ENCODE results near the gene UBE2J2.

Gene UBE2J2

DNA sequence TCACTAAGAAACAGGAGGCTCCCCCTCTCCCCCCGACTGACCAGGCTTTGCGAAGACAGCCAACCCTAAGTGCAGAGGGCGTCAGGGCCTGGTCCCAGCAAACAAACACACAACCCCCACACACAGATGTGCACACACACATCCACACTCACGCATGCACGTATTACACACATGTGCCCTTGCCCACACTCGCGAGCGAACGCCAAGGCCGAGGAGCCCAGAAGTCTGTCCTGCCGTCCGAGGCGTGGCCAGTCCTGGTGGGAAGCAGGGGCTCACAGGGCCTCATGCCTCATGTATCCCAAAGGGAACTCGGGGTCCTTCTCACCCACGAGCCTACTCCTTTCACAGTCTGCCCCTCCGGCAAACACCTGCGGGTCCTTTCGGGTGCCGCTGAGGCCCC is 43.9 kb downstream of the UBE2J2 start:
- DNase-seq (ENCODE audit: low read depth in 1 of 2, low spot score in 1 of 2): no peak

DNA sequence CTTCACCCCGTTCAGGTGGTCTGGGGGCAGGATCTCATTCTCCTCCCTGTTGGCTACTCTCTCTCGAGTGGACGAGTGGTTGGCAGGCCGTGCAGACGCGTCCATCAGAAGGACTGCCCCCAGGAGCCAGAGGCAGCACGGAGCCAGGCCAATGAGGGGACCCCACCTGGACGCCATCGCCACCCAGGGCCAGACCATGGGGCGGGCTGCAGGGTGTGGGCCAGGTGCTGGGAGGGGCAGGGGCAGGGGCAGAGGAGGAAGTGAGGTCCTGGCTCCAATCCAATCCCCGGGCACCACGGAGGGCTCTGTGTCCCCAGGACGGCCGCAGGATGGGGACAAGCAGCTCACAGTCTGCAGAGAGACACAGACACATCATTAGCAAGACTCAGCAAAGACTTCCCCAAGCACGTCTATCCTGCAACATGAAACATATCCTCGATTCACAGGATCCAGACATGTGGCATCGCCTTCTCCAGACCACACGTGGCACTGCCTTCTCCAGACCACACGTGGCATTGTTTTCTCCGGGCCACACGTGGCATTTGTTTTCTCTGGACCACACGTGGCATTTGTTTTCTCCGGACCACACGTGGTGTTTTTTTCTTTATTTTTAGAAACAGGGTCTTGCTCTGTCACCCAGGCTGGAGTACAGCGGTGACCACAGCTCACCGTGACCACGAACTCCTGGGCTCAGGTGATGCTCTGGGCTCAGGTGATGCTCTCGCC is 44.9 kb downstream of the UBE2J2 start:
- DNase-seq (ENCODE audit: low read depth in 1 of 2, low spot score in 1 of 2): no peak

DNA sequence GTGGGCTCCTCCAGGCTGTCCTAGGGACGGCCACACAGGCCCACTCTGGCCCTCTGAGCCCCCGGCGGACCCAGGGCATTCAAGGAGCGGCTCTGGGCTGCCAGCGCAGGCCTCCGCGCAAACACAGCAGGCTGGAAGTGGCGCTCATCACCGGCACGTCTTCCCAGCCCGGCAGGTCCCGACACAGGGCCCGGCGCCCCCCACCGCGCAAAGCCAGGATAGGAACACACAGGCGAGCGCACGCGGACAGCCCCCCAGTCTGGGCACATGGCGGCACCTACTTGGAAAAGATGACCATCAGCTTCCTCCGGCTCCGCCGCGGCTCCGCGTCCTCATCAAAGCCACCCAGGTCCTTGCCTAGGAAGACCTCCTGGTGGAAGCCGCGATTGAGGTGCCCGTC is 45.5 kb downstream of the UBE2J2 start:
- DNase-seq (ENCODE audit: low read depth in 1 of 2, low spot score in 1 of 2): no peak

DNA sequence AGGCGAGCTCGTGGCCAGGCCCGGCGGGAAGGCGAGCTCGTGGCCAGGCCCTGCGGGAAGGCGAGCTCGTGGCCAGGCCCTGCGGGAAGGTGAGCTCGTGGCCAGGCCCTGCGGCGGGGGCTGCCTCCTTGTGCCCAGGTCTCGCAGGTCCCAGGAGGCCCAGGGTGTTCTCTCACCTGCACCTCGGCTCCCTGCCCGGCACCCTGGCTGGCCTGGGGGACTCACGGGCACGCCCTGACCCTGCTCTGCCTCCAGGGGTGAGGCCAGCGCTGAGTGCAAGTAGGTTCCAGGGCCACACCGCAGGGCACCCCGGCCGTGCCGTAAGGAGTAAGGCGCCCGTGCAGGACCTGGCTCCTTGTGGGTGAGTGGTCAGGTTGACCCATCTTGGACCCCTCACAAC is 46.3 kb downstream of the UBE2J2 start:
- no peak for DNase-seq (ENCODE audit: low read depth in 1 of 2, low spot score in 1 of 2)

DNA sequence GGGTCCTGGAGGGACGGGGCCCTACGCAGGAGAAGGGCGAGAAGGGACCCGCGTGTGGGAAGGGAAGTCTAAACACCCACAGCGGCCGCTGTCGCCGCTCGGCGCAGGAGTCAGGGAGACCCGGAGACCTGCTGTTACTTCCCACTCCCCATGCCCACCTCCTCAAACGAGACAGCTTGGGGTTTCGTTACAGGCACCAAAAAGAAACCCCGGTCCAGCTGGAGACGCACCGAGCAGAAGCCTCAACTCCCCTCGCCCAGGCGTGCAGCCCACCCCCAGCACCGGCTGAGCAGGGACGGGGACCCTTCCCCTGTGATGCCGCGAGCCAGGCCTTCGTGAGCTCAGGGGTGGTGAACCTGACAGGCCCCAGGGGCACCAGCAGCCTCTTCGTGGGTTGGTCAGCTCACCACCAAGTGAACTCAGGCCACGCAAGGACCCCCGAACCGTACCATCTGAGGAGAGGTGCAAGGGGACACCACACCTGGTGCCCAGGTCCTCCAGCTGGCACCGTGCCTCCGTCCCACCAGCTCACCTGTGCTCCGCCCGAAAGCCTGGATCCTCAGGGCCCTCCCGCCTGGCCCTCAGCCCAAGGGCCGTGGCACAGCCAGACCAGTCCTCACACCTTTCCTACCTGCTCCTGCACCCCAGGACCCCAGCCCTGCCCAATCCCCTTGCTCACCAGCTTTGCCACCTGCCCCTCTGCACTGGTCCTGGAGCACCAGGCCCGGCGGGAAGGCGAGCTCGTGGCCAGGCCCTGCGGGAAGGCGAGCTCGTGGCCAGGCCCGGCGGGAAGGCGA is 46.9 kb downstream of the UBE2J2 start:
- no peak for DNase-seq (ENCODE audit: low read depth in 1 of 2, low spot score in 1 of 2)

DNA sequence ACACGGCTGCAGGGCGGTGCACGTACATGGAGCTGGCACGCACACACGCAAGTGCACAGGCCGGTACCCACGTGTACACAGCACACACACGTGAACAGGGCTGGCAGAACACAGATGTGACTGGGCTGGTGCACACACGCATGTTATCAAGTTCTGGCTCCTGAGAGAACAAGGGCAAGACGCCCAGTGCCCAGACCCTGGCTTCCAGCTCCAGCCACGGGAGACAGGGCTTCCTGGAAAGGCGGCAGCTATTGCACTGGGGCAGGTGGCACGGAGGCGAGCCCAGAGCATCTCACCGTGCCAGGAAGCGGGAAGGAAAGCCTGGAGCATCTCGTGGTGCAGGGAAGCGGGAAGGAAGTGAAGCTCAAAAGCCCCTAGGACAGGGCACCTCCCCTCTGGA is 47.7 kb downstream of the UBE2J2 start:
- DNase-seq (ENCODE audit: low read depth in 1 of 2, low spot score in 1 of 2): no peak

DNA sequence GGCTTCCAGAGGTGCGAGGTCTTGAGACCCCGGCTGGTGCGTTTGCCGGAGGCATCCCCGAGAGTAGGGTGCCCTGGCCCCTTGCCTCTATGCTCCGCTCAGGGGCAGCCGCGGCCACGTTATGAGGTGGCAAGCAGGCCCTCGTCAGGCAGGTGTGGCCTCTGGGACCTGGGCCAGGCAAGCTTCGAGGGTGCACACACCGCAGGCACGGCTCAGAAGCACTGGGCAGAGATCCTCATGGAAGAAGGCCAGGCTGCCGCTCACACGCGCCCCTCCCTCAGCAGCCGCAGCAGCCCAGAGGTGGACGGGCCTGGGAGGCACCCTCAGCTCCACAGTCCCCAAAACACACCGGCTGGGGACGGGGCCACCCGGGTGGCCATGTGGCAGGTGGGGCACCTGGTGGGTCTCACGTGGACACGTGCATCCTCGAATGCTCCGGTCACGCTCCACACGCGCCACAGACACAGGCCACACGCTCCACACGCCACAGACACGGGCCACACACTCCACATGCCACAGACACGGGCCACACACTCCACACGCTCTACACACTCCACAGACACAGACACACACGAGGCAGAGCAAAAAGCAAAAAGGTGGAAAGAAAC is 48.3 kb downstream of the UBE2J2 start:
- DNase-seq (ENCODE audit: low read depth in 1 of 2, low spot score in 1 of 2): no peak

DNA sequence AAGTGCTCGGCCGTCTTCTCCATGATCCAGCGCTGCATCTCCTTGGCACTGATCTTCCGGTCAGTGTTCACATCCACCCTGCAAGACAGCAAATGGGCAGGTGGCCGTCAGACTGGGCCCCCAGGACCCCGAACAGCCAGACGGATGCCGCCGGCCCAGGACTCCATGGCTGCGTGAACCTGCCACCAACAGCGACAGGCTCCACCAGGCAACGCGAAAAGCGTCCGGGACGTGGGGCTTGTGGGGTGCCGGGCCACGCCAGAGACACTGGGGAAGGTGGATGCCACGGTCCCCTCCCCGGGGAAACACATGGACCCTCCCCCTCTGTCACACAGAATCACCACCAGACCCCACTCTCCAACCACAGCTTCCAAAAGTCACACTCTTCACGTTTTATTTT is 49.8 kb downstream of the UBE2J2 start:
- no peak for DNase-seq (ENCODE audit: low read depth in 1 of 2, low spot score in 1 of 2)

DNA sequence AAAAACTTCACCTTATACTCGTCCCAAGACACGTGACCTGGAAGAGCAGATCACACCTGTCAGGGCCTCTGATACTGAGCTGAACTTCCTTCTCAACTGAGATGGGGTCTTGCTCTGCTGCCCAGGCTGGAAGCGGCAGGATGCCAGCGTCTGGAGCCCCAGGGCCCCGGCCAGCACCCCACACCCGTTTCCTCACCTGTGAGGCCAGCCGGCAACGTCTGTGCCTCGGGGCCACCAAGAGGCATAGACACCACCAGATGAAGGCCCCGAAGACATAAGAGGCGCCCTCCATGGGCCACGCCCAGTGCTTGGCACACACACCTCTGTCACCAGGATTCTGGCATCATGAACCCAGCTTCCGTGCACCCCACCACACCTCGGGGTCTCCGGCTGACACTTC is 50.3 kb downstream of the UBE2J2 start:
- no peak for DNase-seq (ENCODE audit: low read depth in 1 of 2, low spot score in 1 of 2)

DNA sequence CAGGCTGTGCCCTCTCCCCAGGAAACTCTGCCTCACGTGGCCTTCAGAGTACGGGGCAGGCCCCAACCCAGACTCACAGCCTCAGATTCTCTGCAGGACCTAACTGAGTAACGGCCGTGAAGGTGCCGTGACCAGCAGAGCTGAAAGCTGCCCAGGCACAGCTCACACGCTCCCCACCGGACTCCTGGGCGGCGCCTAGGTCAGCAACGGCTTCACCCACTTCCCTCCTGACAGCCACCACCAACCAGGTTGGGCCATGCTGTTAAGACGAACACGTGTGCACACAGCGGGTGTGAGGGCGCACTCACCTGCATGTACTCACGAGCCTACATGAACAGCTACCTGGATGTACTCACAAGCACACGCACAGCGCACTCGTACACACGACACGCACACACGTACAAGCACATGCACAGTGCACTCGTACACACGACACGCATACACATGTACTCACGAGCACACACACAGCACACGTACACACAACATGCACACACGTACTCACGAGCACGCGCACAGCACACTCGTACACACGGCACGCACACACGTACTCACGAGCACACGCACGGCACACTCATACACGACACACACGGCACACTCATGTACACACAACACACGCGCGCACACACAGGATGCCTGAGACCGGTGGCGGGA is 51.0 kb downstream of the UBE2J2 start:
- DNase-seq (ENCODE audit: low read depth in 1 of 2, low spot score in 1 of 2): no peak

DNA sequence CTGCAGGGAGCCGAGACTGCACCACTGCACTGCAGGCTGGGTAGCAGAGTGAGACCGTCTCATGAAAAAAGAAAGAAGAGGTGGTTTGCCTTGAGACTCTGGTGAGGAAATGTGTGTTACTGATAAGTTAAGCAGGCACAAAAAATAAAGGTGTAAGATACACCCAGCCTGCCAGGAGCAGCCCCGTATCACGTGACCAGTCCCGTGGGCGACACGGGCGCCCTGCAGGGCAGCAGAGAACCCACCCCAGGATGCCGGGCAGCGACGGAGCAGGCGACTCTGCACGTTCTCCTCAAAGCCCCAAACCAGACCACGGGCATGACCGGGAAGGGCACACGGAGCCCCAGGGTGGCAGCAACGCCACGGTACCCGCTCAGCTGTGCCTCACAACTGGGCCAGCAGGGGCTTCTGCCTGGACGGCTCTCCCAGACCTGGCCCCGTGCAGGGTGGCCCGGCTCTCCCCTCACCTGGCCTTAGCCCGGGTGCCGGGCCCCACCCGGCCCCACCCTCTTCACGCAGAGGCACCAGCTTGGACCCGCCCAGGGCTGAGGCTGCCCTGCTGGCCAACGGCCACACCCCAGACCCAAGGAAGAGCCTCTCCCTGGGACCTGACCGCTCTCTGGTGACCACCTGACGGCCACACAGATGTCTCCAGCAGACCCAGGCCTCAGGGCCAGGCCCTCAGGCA is 51.6 kb downstream of the UBE2J2 start:
- DNase-seq (ENCODE audit: low read depth in 1 of 2, low spot score in 1 of 2): no peak

DNA sequence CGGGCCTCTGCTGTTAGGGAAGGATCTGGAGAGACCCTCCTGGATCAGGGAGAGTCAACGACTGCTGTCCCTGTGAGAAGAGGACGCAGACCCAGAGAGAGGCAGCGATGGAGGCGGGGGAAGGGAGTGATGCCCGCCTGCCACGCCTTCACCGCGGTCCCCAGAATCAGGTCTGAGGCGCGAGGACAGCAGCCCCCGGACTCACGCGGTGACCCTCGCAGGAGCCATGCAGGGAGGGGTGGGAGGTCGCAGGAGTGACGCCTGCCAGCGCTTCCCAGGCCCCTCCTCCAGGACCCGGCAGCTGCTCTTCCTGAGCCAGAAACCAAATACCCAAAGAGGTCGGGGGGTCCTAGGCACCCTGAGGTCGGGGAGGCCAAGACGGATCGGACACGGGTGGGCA is 53.5 kb downstream of the UBE2J2 start:
- DNase-seq (ENCODE audit: low read depth in 1 of 2, low spot score in 1 of 2): no peak

DNA sequence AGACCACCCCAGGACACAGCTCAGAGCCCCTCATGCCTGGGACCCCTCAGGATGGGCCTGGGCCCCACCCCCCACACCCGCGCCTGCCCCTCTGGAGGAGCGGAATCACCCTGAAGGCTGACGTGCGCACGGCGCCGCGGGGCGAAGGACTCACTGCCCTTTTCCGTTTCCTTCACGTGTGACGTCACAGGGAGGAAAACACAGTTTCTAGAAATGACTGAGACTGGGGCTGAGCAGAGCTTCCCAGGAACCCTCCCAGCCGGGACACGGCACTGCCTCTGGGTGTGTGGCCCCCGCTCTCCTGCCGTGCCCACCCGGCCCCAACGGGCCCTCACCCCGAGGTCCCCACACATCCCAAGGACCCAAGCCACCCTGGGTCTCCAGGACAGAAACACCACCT is 54.3 kb downstream of the UBE2J2 start:
- peak in 1 of 2 donors; percentile 52 for DNase-seq (ENCODE audit: low read depth in 1 of 2, low spot score in 1 of 2)

DNA sequence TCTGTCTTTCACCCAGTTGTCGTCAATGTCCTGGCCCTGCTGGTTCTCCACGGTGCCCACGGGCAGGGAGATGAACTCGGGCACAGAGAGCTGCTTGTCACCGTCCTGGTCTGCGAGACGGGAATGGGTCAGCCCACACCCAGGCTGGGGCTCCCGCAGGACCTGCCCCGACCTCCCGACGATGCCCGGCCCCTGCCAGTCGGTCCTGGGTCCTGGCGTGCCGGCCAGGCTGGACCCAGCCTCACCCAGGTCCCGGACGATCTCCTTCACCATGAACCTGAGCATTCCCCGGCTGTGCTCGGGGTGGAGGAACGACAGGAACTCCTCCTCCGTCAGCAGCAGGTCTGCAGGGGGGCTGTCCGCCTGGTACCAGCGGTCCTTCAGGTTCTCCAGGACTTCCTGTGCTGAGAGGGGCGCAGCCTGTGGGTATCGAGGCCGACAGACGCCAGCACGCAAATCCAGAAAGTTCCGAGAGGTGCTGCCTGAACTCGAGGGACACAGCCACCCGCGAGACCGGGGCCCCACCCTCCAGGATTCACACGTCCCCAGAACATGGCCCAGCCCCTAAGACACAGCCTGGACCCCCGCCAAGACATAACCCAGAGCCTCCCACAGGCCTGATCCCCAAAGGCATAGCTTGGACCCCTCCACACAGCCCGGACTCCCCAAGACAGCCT is 55.0 kb downstream of the UBE2J2 start:
- DNase-seq (ENCODE audit: low read depth in 1 of 2, low spot score in 1 of 2): no peak

DNA sequence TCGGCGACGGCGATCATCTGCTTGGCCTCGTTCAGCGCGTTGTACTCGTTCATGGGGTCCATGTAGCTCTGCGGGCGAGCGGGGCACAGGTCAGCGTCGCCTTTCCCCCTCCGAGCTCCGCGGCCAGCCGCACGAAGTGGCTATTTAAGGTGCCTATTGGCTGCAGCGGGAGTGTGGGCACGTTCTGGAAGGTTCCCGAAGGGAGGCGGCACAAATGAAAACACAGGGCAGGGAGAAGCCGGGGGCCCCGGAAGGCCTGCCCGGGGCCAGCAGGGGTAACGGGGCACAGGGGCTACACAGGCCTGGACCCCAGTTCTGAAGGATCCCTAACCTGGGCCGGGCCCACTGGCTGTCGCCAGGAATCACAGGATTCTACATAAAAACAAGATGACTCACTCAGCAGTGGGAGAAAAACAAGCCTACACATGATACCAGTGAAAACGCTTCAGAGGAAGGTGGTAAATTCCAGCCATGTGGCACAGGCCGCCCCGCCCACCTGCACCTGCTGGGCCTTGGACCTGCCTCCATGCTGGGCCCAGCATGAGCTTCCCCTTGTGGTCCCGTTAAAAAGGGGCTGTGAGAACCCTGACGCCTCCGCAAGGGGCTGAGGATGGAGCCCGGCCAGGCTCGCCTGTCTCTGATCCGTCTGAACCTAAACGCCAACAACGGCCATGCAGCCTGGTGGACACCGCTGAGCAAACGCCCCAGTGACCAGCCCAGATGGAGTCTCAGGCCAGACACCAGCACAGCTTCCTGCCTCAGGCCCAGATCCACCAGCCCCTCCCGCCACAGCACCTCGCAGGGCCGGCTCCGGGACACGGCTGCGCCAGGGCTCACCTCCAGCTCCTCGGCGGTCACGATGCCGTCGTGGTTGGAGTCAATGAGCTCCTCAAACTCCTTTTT is 55.8 kb downstream of the UBE2J2 start:
- no peak for DNase-seq (ENCODE audit: low read depth in 1 of 2, low spot score in 1 of 2)

DNA sequence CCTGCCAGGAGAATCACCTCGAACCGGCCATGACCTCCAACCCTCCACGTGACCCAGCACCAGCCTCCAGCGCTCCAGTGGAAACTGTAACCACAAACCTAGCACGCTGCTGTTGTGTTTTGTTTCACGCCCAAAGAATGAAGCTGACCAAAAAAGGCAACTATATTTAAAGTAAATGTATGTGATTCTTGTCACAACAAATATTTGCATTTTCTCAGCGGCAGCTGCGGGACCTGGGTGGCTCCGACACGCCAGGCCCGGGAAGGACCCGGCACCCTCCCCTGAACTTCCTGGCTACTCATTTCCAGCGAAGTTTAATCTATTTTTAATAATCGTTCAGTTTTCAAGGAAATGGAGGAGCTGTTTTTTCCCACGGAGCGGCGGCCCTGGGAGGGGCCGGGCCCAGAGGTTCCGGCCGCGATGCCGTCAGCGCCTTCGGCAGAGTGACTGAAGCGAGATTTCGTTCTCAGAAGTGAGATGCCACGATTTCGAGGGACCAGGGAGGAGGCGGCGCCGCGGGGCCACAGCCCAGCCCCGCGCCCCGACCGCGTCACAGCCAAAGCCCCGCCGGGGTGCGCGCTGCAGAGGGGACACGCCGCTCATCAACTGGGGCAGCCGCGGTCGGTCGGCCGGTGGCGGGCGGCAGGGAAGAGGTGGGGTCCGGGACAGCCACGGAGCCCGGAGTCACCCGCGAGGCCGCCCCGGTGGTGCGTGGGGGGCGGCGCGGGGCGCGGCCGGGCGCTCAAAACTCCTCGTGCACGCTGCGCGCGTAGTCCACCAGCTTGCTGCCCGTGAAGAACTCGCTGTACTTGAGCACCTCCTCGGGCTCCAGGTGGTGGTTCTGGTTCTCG is 56.7 kb downstream of the UBE2J2 start:
- DNase-seq (ENCODE audit: low read depth in 1 of 2, low spot score in 1 of 2): peak in 1 of 2 donors; percentile 63

DNA sequence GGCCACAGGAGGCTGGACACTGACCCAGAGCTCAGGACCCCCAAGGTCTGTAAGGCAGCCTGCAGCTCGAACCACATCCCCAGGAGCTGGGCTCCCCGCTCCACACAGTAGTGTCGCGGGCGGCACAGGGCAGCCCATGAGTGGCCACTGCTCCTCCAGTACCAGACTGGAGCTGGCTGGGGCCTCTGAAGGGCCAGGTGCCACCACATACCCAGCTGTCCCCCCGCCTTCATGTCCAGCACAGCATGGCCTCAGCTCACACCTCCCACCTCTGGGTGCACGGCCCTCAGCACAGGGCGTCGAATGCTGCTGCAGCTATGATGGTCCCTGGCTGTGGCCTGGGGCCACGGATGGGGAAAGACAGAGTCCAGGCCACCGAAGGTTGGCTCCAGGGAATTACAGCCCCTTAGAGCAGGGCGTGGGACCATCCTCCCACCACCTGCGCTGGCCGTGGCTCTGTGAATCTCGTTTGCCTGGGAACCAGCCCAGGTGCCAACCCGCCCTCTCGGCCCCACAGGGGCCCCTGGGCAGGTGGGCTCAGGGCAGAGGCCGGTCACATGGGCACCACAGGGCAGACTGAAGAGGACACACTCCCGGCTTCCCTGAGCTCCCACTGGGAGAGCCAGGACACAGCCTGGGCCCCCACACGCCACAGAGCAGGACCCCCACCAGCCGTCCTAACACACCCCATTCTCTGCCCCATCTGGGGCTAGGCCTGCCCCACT is 57.6 kb downstream of the UBE2J2 start:
- no peak for DNase-seq (ENCODE audit: low read depth in 1 of 2, low spot score in 1 of 2)

DNA sequence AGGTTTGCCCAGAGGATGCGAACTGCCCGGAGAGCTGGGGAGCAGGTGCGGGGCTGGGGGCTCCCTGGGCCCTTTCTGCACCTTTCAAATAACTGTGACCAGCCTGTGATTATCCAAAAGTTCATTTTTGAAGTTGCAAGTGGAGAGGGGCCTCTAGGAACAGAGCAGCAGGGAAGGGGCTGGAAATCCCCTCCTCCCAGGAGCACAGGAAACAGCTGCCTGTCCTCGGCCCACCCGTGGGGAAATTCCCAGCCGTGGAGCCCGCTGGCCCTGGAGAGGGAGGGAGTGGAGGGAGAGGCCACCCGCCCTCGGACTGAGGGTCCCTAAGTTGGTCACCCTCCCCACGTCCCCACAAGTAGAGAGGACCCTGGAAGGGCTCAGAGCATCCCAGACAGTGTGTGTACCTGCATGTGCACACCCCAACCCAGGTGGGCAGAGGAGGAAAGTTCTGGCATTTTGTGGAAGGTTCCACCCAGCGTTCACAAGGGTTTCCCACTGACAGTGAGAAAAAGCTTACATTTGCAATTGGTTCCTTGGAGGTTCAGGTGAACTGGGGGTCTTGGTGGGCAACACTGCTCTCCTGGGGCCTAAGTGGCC is 58.5 kb downstream of the UBE2J2 start:
- DNase-seq (ENCODE audit: low read depth in 1 of 2, low spot score in 1 of 2): no peak
